HepG2 (cell line): Measurements from ENCODE around the gene LCLAT1. TPM values are rescaled to one million over a fixed set of nuclear protein-coding genes. Genes with fewer than 3 reads are reported as not detected.

ENCODE experiments used
- ATAC-seq: fragments of 200-7000 bp; cut with Tn5 transposase; 3 replicates; pipeline ENCODE4 v1.9.1; 2020; ENCODE audit warnings: mild to moderate bottlenecking, moderate library complexity
- BruUV-seq: library from RNA; stranded (reverse); fragments of 400-500 nt; replicated peaks from 2 replicates; lab custom pipeline; 2021; lab: Mats Ljungman, UMichigan
- CTCF ChIA-PET: fragments of 300-600 bp; formaldehyde crosslinking; extraction: SDS; loops from one replicate; lab custom pipeline; 2021; ENCODE audit warnings: low total read pairs, inconsistent platforms, low intra/inter-chr PET ratio; lab: Yijun Ruan, JAX
- POLR2A ChIA-PET: fragments of 350-600 bp; sonication (Branson Sonifier 250); formaldehyde crosslinking; loops from one replicate; lab custom pipeline; 2020; ENCODE audit warnings: antibody characterized with exemption, inconsistent platforms; lab: Yijun Ruan, JAX
- DNase-seq: peaks from one replicate; pipeline ENCODE4 v3.0.0-alpha.2; 2015; ENCODE audit warnings: low spot score
- FAIRE-seq: peaks from 3 replicates; lab custom pipeline; 2011; peaks lifted over from hg19 to GRCh38; lab: Jason Lieb, UNC
- H2AFZ ChIP-seq: one replicate; pipeline ENCODE4 v1.6.1; 2011; ENCODE audit warnings: low read length, inconsistent platforms
- H3K27ac ChIP-seq: fragments of 300-600 bp; 3 replicates; pipeline ENCODE4 v1.8.0; 2011; ENCODE audit warnings: mixed run types, mild to moderate bottlenecking, mixed read lengths, low read length, inconsistent platforms; ENCODE audit not compliant: insufficient read depth; ENCODE audit errors: extremely low read length
- H3K27me3 ChIP-seq, 2 experiments: fragments of 200-600 bp in 1 of 2; 2 replicates in 1 of 2; 3 replicates in 1 of 2; pipeline versions ENCODE4 v1.6.0 to v1.8.0; 2011; ENCODE audit warnings: low read length in 2 of 2, mild to moderate bottlenecking in 2 of 2, moderate library complexity in 2 of 2, inconsistent platforms in 1 of 2; ENCODE audit not compliant: insufficient read depth in 2 of 2, control insufficient read depth in 1 of 2
- H3K36me3 ChIP-seq, 2 experiments: fragments of 200-600 bp in 1 of 2; replicated peaks in 1 of 2; 2 replicates in 1 of 2; 3 replicates in 1 of 2; pipeline versions ENCODE4 v1.5.1 to v1.8.0; 2011; ENCODE audit warnings: low read length in 2 of 2, inconsistent platforms in 1 of 2; ENCODE audit not compliant: insufficient read depth in 2 of 2, control insufficient read depth in 1 of 2
- H3K4me1 ChIP-seq: 2 replicates; pipeline ENCODE4 v1.5.1; 2012; ENCODE audit warnings: low read length, inconsistent platforms; ENCODE audit not compliant: insufficient read depth
- H3K4me2 ChIP-seq: 2 replicates; pipeline ENCODE4 v1.6.0; 2011; ENCODE audit warnings: low read depth, low read length, inconsistent platforms
- H3K4me3 ChIP-seq, 3 experiments: fragments of 200-600 bp in 1 of 3; sonication (generic), shearing (Covaris generic) in 1 of 3; replicated peaks in 1 of 3; 2 replicates each; pipeline ENCODE4 v1.5.1; 2011 to 2016; ENCODE audit warnings: low read length in 3 of 3, inconsistent platforms in 2 of 3, low read depth in 2 of 3, mild to moderate bottlenecking in 2 of 3, control low read depth in 1 of 3, mixed read lengths in 1 of 3; ENCODE audit not compliant: insufficient read depth in 1 of 3
- H3K79me2 ChIP-seq: one replicate; pipeline ENCODE4 v1.6.1; 2011; ENCODE audit warnings: low read length, inconsistent platforms; ENCODE audit not compliant: insufficient read depth
- H3K9ac ChIP-seq: 2 replicates; pipeline ENCODE4 v1.6.0; 2011; ENCODE audit warnings: mild to moderate bottlenecking, low read depth, low read length, inconsistent platforms; ENCODE audit not compliant: insufficient read depth
- H3K9me3 ChIP-seq: 2 replicates; pipeline ENCODE4 v1.5.1; 2012; ENCODE audit warnings: mild to moderate bottlenecking, low read length
- H4K20me1 ChIP-seq: 2 replicates; pipeline ENCODE4 v1.6.0; 2011; ENCODE audit warnings: inconsistent platforms, mild to moderate bottlenecking, low read length, moderate library complexity; ENCODE audit not compliant: insufficient read depth
- ATAD3A ChIP-seq: sonication (generic); formaldehyde crosslinking; IDR thresholded peaks from 2 replicates; pipeline ENCODE4 v1.4.0; 2020; ENCODE audit warnings: missing genetic modification reagents
- ATF5 ChIP-seq: sonication (generic); formaldehyde crosslinking; IDR thresholded peaks from 2 replicates; pipeline ENCODE4 v1.4.0; 2020; ENCODE audit warnings: mild to moderate bottlenecking, low read depth, missing genetic modification reagents
- CBX1 ChIP-seq: IDR thresholded peaks from one replicate; pipeline ENCODE4 v1.6.1; 2016; ENCODE audit warnings: antibody characterized with exemption, low read depth
- CHD4 ChIP-seq: fragments of 200-600 bp; sonication (generic); IDR thresholded peaks from 2 replicates; pipeline ENCODE4 v1.7.0; 2017; ENCODE audit warnings: mild to moderate bottlenecking, low read length, borderline replicate concordance
- DPF2 ChIP-seq: sonication (generic); formaldehyde crosslinking; IDR thresholded peaks from 2 replicates; pipeline ENCODE4 v1.4.0; 2020; ENCODE audit warnings: mild to moderate bottlenecking, low read depth, missing genetic modification reagents, borderline replicate concordance
- FOXK1 ChIP-seq: sonication (generic); formaldehyde crosslinking; IDR thresholded peaks from 2 replicates; pipeline ENCODE4 v1.4.0; 2020; ENCODE audit warnings: low read depth, missing genetic modification reagents, borderline replicate concordance
- FOXP1 ChIP-seq, 2 experiments: fragments of 450-650 bp in 1 of 2; IDR thresholded peaks; 2 replicates each; pipeline ENCODE4 v1.6.1; 2017 to 2018; ENCODE audit warnings: antibody characterized with exemption in 1 of 2
- GABPB1 ChIP-seq: IDR thresholded peaks from 2 replicates; pipeline ENCODE4 v1.6.1; 2016; ENCODE audit warnings: mild to moderate bottlenecking, missing genetic modification reagents, moderate library complexity, missing compliant biosample characterization
- REST ChIP-seq, 2 experiments: IDR thresholded peaks; 2 replicates each; pipeline ENCODE4 v1.6.1; 2011 to 2012; ENCODE audit warnings: low read length in 2 of 2, borderline replicate concordance in 1 of 2, low read depth in 1 of 2, mild to moderate bottlenecking in 1 of 2, moderate library complexity in 1 of 2
- ZBTB33 ChIP-seq: sonication (generic); formaldehyde crosslinking; IDR thresholded peaks from 2 replicates; pipeline ENCODE4 v1.4.0; 2020; ENCODE audit warnings: missing genetic modification reagents
- ZNF232 ChIP-seq: sonication (generic); formaldehyde crosslinking; IDR thresholded peaks from 2 replicates; pipeline ENCODE4 v1.4.0; 2020; ENCODE audit warnings: missing genetic modification reagents, borderline replicate concordance
- ZNF451 ChIP-seq: sonication (generic); formaldehyde crosslinking; IDR thresholded peaks from 2 replicates; pipeline ENCODE4 v1.5.0; 2020; ENCODE audit warnings: mild to moderate bottlenecking, missing genetic modification reagents
- ZNF83 ChIP-seq: sonication (generic); formaldehyde crosslinking; IDR thresholded peaks from 2 replicates; pipeline ENCODE4 v1.4.0; 2020; ENCODE audit warnings: missing genetic modification reagents, mild to moderate bottlenecking, borderline replicate concordance
- WGBS: methylation state at CpG from one replicate; pipeline ENCODE4 v1.1.6; 2017; ENCODE audit warnings: low lambda C conversion rate; 5-methylcytosine and 5-hydroxymethylcytosine counted together
- in situ Hi-C: cut with HindIII; loops from 2 replicates; pipeline ENCODE4 v1.10.0; 2017; ENCODE audit warnings: low pct_unique_long_range_greater_than_20kb; ENCODE audit not compliant: extremely low pct_ligation_motif_present
- intact Hi-C: fragments of 100-400 bp; cut with micrococcal nuclease; formaldehyde crosslinking; loops from one replicate; pipeline ENCODE4 v1.10.0; 2022; ENCODE audit not compliant: unreplicated experiment
- polyA plus RNA-seq, 8 experiments: library from polyadenylated mRNA; depleted of rRNA in 3 of 8; stranded (reverse) in 7 of 8; unstranded in 1 of 8; fragments of >200 nt; fragmentation: Illumina TruSeq in 4 of 8; extraction: Trizol in 4 of 8; gene quantifications; 2 replicates each; pipeline versions ENCODE4 v1.2.1 to v1.2.3, GENCODE V29; 2011 to 2016; ENCODE audit warnings: low read depth in 4 of 8, missing spikeins in 1 of 8, mixed read lengths in 1 of 8; ENCODE audit not compliant: insufficient read depth in 1 of 8
- total RNA-seq, 5 experiments: library from RNA; depleted of rRNA; stranded (reverse); fragments of >200 nt; fragmentation: Illumina TruSeq; extraction: Trizol; gene quantifications; 2 replicates each; pipeline ENCODE4 v1.2.3, GENCODE V29; 2016; ENCODE audit warnings: low read depth in 1 of 5

Gene LCLAT1
- total and polyA plus RNA-seq, 2 of the 13 experiments (the other 11 are each of a cell fraction or from before 2014, with no cell fraction given), result 18.0 to 28.0 TPM

- H3K79me2 ChIP-seq, result no peaks in the 10 kb centered on the region
- no peak overlapping the region for H2AFZ ChIP-seq
- DNase-seq, result no peak
- ChIA-PET POLR2A (no interaction called here), CTCF (no interaction called here)
- intact Hi-C loops (no loop called here), in situ Hi-C loops (no loop called here)
- no peak overlapping the region for H3K4me3 ChIP-seq
- H3K27ac ChIP-seq, result no peak overlapping the region
- no peaks in the 10 kb centered on the region for H3K9me3 ChIP-seq
- no peak for ATAC-seq
- H3K4me2 ChIP-seq, result no peak overlapping the region
- no peak for FAIRE-seq
- TF ChIP-seq GABPB1 (CRISPR knock-in tag) (no peak), ATAD3A (CRISPR knock-in tag) (no peak), FOXP1 (IDR thresholded peaks at IDR 0.05) (no peak), FOXP1 (CRISPR knock-in tag; IDR thresholded peaks at IDR 0.05) (no peak), ZNF83 (CRISPR knock-in tag) (no peak), ZNF232 (CRISPR knock-in tag) (no peak)
- peaks cover 0 to 2% of the 10 kb centered on the region in 2 experiments; a peak in 1 of 5 replicates for H3K36me3 ChIP-seq
- no peak overlapping the region for H3K9ac ChIP-seq
- 94% methylated on average over 1 of the region's 1 CpG for WGBS
- H3K4me1 ChIP-seq, result peaks cover 20% of the 10 kb centered on the region
- H4K20me1 ChIP-seq, result no peaks in the 10 kb centered on the region
- H3K27me3 ChIP-seq, result no peaks in the 10 kb centered on the region
- no TSS peak for BruUV-seq
Observed at GRCh38 chr2:30615926-30616325, 168.9 kb downstream of the LCLAT1 start.

GRCh38 chr2:30620102-30620501 is 173.1 kb downstream of the LCLAT1 start:
- Histone ChIP-seq H3K9ac (no peak overlapping the region), H3K79me2 (no peaks in the 10 kb centered on the region), H3K4me2 (no peak overlapping the region), H3K4me3 (no peak overlapping the region), H3K27ac (no peak overlapping the region), H3K4me1 (no peaks in the 10 kb centered on the region), H2AFZ (no peak overlapping the region), H4K20me1 (no peaks in the 10 kb centered on the region), H3K27me3 (no peaks in the 10 kb centered on the region), H3K9me3 (no peaks in the 10 kb centered on the region), H3K36me3 (peaks cover 4 to 7% of the 10 kb centered on the region in 2 experiments; a peak in 2 of 5 replicates)
- no TSS peak for BruUV-seq
- DNase-seq (no peak), ATAC-seq (no peak), FAIRE-seq (no peak)
- ChIA-PET POLR2A (no interaction called here), CTCF (no interaction called here)
- intact Hi-C loops (no loop called here), in situ Hi-C loops (no loop called here)
- WGBS, result 100% methylated on average over 1 of the region's 1 CpG
- TF ChIP-seq ATF5 (no peak), REST (IDR thresholded peaks at IDR 0.05; ENCODE audit: borderline replicate concordance in 1 of 2, low read depth in 1 of 2, low read length in 2 of 2) (no peak), ZBTB33 (CRISPR knock-in tag) (no peak), CHD4 (no peak), FOXK1 (CRISPR knock-in tag) (no peak), CBX1 (no peak), DPF2 (CRISPR knock-in tag) (no peak), ZNF451 (CRISPR knock-in tag) (no peak)
